ENCODE results near the gene HEATR5B. TPM values are rescaled to one million over a fixed set of nuclear protein-coding genes. Genes with fewer than 3 reads are reported as not detected.

Gene HEATR5B
- total and polyA plus RNA-seq, 2 donors (not counting 1 experiment from before 2014, with no cell fraction given) = 33.0 to 44.3 TPM

Other genes starting within 250 kb of the HEATR5B start
- gene STRN, start 117.8 kb downstream of the HEATR5B start, total RNA-seq = 38.6 and 42.8 TPM in 2 replicates
- gene STRN, start 117.8 kb downstream of the HEATR5B start, polyA plus RNA-seq = 5.8 and 8.8 TPM in 2 replicates
- 18.2 and 20.2 TPM in 2 replicates for gene GPATCH11, start 146 bp upstream of the HEATR5B start, total RNA-seq
- gene GPATCH11, start 146 bp upstream of the HEATR5B start, polyA plus RNA-seq = 7.8 and 9.6 TPM in 2 replicates
- gene EIF2AK2, start 72.6 kb upstream of the HEATR5B start, total RNA-seq = 36.2 and 36.9 TPM in 2 replicates
- gene EIF2AK2, start 72.6 kb upstream of the HEATR5B start, polyA plus RNA-seq = 6.5 and 9.7 TPM in 2 replicates
- gene SULT6B1, start 104.3 kb upstream of the HEATR5B start, total RNA-seq = not detected in 2 replicates
- not detected in 2 replicates for gene SULT6B1, start 104.3 kb upstream of the HEATR5B start, polyA plus RNA-seq
- 36.7 and 38.0 TPM in 2 replicates for gene CEBPZOS, start 112.1 kb upstream of the HEATR5B start, total RNA-seq
- gene CEBPZOS, start 112.1 kb upstream of the HEATR5B start, polyA plus RNA-seq = 17.6 and 18.6 TPM in 2 replicates
- 43.9 and 56.5 TPM in 2 replicates for gene CEBPZ, start 147.2 kb upstream of the HEATR5B start, total RNA-seq
- 5.3 and 12.6 TPM in 2 replicates for gene CEBPZ, start 147.2 kb upstream of the HEATR5B start, polyA plus RNA-seq
- gene NDUFAF7, start 147.3 kb upstream of the HEATR5B start, total RNA-seq = 35.4 and 42.0 TPM in 2 replicates
- gene NDUFAF7, start 147.3 kb upstream of the HEATR5B start, polyA plus RNA-seq = 10.9 and 12.2 TPM in 2 replicates
- 82.2 and 83.4 TPM in 2 replicates for gene PRKD3, start 240.5 kb upstream of the HEATR5B start, total RNA-seq
- 24.6 and 28.9 TPM in 2 replicates for gene PRKD3, start 240.5 kb upstream of the HEATR5B start, polyA plus RNA-seq